ENCODE measurements around the gene SCRN1.

DNA sequence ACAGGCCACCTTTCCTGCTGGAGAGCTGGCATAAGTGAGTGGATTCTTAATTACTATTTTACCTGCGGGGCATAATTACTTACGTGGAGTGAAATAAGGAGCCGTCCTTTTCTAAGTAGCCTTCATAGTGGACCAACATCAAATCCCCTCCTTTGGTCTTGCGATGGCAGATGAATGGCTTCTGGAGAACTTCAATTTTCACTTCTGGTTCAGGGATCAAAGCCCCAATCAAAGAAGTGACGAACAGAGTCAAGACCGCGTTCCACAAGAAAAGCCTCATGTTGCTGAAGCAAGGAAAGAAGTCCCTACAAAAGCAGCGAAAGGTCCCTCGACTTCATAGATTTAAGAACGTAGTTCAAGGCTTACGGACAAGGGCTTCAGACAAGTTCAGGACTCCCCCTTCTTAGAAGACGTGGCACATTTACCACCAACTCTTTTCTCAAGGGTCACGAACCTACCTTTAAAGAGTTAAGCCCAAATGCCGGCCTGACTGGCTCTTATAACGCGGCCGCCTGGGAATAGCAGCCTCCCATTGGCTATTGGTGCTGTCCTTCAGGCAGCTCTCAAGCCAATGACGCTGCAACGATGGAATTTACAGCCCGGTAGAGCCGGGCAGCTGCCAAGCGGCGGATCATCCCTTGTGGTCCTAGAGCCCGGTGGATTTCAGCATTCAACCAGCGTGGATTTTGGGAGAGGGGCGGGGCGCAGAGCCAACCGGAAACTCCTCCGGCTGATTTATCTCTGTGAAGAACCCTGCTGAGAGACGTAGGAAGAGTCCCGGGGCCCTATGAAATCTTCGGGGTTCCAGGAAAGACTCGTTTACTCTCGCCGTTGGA lies 36.8 kb upstream of the SCRN1 start, which contains the start of gene FKBP14:
- TF ChIP-seq CHD1 (IDR thresholded peaks at IDR 0.05; ENCODE audit: low read depth, low read length) (no peak), SMC3 (IDR thresholded peaks at IDR 0.05; ENCODE audit: low read depth, low read length) (no peak), POLR2A (IDR thresholded peaks at IDR 0.05; ENCODE audit: low read depth, low read length) (peak; percentile 78), RAD21 (IDR thresholded peaks at IDR 0.05; ENCODE audit: low read length) (no peak), RCOR1 (IDR thresholded peaks at IDR 0.05; ENCODE audit: insufficient replicate concordance, low read length) (no peak), MXI1 (IDR thresholded peaks at IDR 0.05; ENCODE audit: borderline replicate concordance, low read depth, low read length) (peak; percentile 60; the same call in 1 of the 2 replicates)
- TF ChIP-seq, protein P1, sequence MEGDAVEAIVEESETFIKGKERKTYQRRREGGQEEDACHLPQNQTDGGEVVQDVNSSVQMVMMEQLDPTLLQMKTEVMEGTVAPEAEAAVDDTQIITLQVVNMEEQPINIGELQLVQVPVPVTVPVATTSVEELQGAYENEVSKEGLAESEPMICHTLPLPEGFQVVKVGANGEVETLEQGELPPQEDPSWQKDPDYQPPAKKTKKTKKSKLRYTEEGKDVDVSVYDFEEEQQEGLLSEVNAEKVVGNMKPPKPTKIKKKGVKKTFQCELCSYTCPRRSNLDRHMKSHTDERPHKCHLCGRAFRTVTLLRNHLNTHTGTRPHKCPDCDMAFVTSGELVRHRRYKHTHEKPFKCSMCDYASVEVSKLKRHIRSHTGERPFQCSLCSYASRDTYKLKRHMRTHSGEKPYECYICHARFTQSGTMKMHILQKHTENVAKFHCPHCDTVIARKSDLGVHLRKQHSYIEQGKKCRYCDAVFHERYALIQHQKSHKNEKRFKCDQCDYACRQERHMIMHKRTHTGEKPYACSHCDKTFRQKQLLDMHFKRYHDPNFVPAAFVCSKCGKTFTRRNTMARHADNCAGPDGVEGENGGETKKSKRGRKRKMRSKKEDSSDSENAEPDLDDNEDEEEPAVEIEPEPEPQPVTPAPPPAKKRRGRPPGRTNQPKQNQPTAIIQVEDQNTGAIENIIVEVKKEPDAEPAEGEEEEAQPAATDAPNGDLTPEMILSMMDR (conservative IDR thresholded peaks at IDR 0.05; ENCODE audit: low read depth, low read length): no peak
- TF ChIP-seq, protein P2, sequence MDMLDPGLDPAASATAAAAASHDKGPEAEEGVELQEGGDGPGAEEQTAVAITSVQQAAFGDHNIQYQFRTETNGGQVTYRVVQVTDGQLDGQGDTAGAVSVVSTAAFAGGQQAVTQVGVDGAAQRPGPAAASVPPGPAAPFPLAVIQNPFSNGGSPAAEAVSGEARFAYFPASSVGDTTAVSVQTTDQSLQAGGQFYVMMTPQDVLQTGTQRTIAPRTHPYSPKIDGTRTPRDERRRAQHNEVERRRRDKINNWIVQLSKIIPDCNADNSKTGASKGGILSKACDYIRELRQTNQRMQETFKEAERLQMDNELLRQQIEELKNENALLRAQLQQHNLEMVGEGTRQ (IDR thresholded peaks at IDR 0.05; ENCODE audit: low read depth, low read length): peak; percentile 9; the same call in 1 of the 2 replicates

Data from IMR-90 (cell line).